OCI-LY7 (cell line): ENCODE data around the gene TMEM150C. TPM values are rescaled to one million over a fixed set of nuclear protein-coding genes. Genes with fewer than 3 reads are reported as not detected.

Source experiments
- BruUV-seq: library from RNA; stranded (reverse); fragments of 400-500 nt; replicated peaks from 2 replicates; lab custom pipeline; 2021; lab: Mats Ljungman, UMichigan
- CTCF ChIA-PET: fragments of 300-600 bp; sonication (Branson Sonifier 250); formaldehyde crosslinking; loops from one replicate; lab custom pipeline; 2022; ENCODE audit warnings: antibody characterized with exemption; ENCODE audit not compliant: unreplicated experiment; lab: Charles Lee
- POLR2A ChIA-PET: fragments of 300-600 bp; sonication (Branson Sonifier 250); formaldehyde crosslinking; loops from one replicate; lab custom pipeline; 2022; ENCODE audit warnings: antibody characterized with exemption; lab: Charles Lee
- DNase-seq: peaks from one replicate; pipeline ENCODE4 v3.0.0-alpha.2; 2015; ENCODE audit warnings: low spot score
- H2AFZ ChIP-seq: fragments of 200-600 bp; sonication (generic), shearing (Covaris generic); 2 replicates; pipeline ENCODE4 v1.6.1; 2014; ENCODE audit warnings: mild to moderate bottlenecking, antibody characterized with exemption, low read length, moderate library complexity
- H3K27ac ChIP-seq: fragments of 200-600 bp; sonication (generic); 2 replicates; pipeline ENCODE4 v1.5.1; 2014; ENCODE audit warnings: mixed run types, low read depth, mild to moderate bottlenecking, moderate library complexity, low read length, inconsistent platforms; ENCODE audit not compliant: poor library complexity, severe bottlenecking
- H3K36me3 ChIP-seq: fragments of 200-600 bp; sonication (generic); 2 replicates; pipeline ENCODE4 v1.6.1; 2014; ENCODE audit warnings: mild to moderate bottlenecking, antibody characterized with exemption, low read length, moderate library complexity, mixed read lengths; ENCODE audit not compliant: insufficient read depth
- H3K4me1 ChIP-seq: fragments of 200-600 bp; sonication (generic); 2 replicates; pipeline ENCODE4 v1.5.1; 2014; ENCODE audit warnings: mild to moderate bottlenecking, low read length; ENCODE audit not compliant: insufficient read depth, poor library complexity, severe bottlenecking
- H3K4me2 ChIP-seq: fragments of 200-600 bp; sonication (generic); 2 replicates; pipeline ENCODE4 v1.6.1; 2014; ENCODE audit warnings: mild to moderate bottlenecking, low read length
- H3K4me3 ChIP-seq: fragments of 200-600 bp; sonication (generic); 2 replicates; pipeline ENCODE4 v1.5.1; 2014; ENCODE audit warnings: mild to moderate bottlenecking, low read depth, low read length; ENCODE audit not compliant: poor library complexity, severe bottlenecking
- H3K79me2 ChIP-seq: fragments of 200-600 bp; sonication (generic); 2 replicates; pipeline ENCODE4 v1.6.1; 2016; ENCODE audit warnings: low read depth, mild to moderate bottlenecking, low read length, moderate library complexity, mixed read lengths; ENCODE audit not compliant: insufficient read depth
- H3K9me2 ChIP-seq: fragments of 200-600 bp; sonication (generic); 2 replicates; pipeline ENCODE4 v1.6.1; 2016; ENCODE audit warnings: mild to moderate bottlenecking, low read length, mixed read lengths; ENCODE audit not compliant: insufficient read depth
- H3K9me3 ChIP-seq: fragments of 200-600 bp; sonication (generic); 2 replicates; pipeline ENCODE4 v1.6.1; 2014; ENCODE audit warnings: mild to moderate bottlenecking, mixed run types, low read length, mixed read lengths
- H4K20me1 ChIP-seq: fragments of 200-600 bp; sonication (generic); 2 replicates; pipeline ENCODE4 v1.6.1; 2014; ENCODE audit warnings: mild to moderate bottlenecking, antibody characterized with exemption, low read length, moderate library complexity, mixed read lengths; ENCODE audit not compliant: insufficient read depth
- CTCF ChIP-seq: fragments of 200-600 bp; sonication (generic); conservative IDR thresholded peaks from 2 replicates; pipeline ENCODE4 v1.5.1; 2014; ENCODE audit warnings: mild to moderate bottlenecking, antibody characterized with exemption, low read length, moderate library complexity, mixed read lengths
- EZH2phosphoT487 ChIP-seq: fragments of 200-600 bp; sonication (generic); IDR thresholded peaks from 2 replicates; pipeline ENCODE4 v1.6.1; 2018; ENCODE audit warnings: low read depth, borderline replicate concordance, mild to moderate bottlenecking, mixed run types, antibody characterized with exemption, low read length, moderate library complexity, mixed read lengths
- intact Hi-C: fragments of 100-400 bp; cut with micrococcal nuclease; formaldehyde crosslinking; loops from one replicate; pipeline ENCODE4 v1.10.0; 2022; ENCODE audit not compliant: unreplicated experiment
- total RNA-seq, 2 experiments: library from RNA; depleted of rRNA in 1 of 2; stranded (reverse); fragments of >200 nt in 1 of 2; shearing (Covaris generic) in 1 of 2; gene quantifications; 2 replicates each; pipeline ENCODE4 v1.2.3, GENCODE V29; 2014 to 2022

TMEM150C gene
- total RNA-seq, 2 experiments from 2014 or later = not detected

DNA sequence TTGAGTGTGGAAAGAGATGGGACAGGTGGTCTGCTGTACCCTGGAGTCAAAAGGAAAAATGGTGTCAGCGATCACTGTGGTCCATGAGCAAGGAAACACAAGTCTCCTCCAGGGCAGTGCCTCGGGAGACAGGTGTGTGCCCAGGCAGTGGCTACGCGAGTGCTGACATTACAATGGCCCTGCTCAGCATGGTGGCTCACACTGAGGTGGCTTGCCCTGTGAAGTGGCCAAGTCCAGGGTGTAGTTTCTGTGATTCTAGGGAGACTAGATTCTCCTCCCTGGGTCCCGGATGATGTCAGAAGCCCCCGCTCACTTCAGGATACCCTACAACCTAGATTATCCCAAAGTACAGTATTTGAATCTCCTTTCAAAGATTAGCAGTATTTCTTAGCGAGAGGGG is 44.8 kb upstream of the TMEM150C start:
- no peak for DNase-seq
- Histone ChIP-seq H3K36me3 (no peaks in the 10 kb centered on the region), H3K4me2 (no peak overlapping the region), H4K20me1 (no peaks in the 10 kb centered on the region), H2AFZ (no peak overlapping the region), H3K9me2 (no peaks in the 10 kb centered on the region), H3K79me2 (no peaks in the 10 kb centered on the region), H3K4me1 (no peaks in the 10 kb centered on the region), H3K4me3 (no peak overlapping the region), H3K9me3 (no peaks in the 10 kb centered on the region), H3K27ac (no peak overlapping the region)
- ChIA-PET CTCF (no interaction called here), POLR2A (no interaction called here)
- intact Hi-C loops = no loop called here
- no peak for TF ChIP-seq CTCF
- TF ChIP-seq EZH2phosphoT487 = no peak
- no TSS peak for BruUV-seq

DNA sequence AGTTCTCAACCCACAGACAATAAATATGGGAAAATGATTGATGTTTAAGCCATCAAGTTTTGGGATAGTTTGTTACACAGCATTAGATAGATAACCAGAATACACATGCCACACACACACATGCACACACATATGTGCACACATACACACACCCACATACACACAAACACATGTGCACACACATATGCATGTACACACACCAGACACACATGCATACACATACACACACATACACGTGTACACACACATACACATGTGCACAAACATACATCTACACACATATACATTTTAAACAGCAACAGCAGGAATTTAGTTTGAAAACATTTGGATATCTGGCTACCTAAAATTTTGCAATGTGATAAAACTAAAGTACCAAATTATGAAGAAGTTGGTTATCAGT is 42.7 kb upstream of the TMEM150C start:
- ChIA-PET CTCF (no interaction called here), POLR2A (no interaction called here)
- H3K4me1 ChIP-seq = no peaks in the 10 kb centered on the region
- H4K20me1 ChIP-seq = no peaks in the 10 kb centered on the region
- intact Hi-C loops = no loop called here
- no peak overlapping the region for H2AFZ ChIP-seq
- no peak overlapping the region for H3K4me3 ChIP-seq
- BruUV-seq = no TSS peak
- no peak overlapping the region for H3K4me2 ChIP-seq
- TF ChIP-seq EZH2phosphoT487 = no peak
- no peak for TF ChIP-seq CTCF
- H3K36me3 ChIP-seq = no peaks in the 10 kb centered on the region
- H3K9me3 ChIP-seq = no peaks in the 10 kb centered on the region
- no peaks in the 10 kb centered on the region for H3K79me2 ChIP-seq
- H3K27ac ChIP-seq = no peak overlapping the region
- no peaks in the 10 kb centered on the region for H3K9me2 ChIP-seq
- DNase-seq = no peak

- ChIA-PET CTCF (no interaction called here), POLR2A (interaction anchor here (0.5 to 1.0 kb wide), 3 partner anchors 8 to 55 kb away, joined by 3 to 4 read pairs (median 3); no protein-coding TSS in a partner anchor)
- BruUV-seq = no TSS peak
Observed at GRCh38 chr4:82601242-82602015, 39.6 kb upstream of the TMEM150C start.

More at GRCh38 chr4:82601242-82602015, 39.6 kb upstream of the TMEM150C start:
- TF ChIP-seq EZH2phosphoT487 = no peak
- no peak for TF ChIP-seq CTCF
- H2AFZ ChIP-seq = no peak overlapping the region
- H3K9me3 ChIP-seq = no peaks in the 10 kb centered on the region
- H3K27ac ChIP-seq = no peak overlapping the region
- no peaks in the 10 kb centered on the region for H3K36me3 ChIP-seq
- H3K9me2 ChIP-seq = no peaks in the 10 kb centered on the region
- no peaks in the 10 kb centered on the region for H3K4me1 ChIP-seq
- intact Hi-C loops = no loop called here
- no peaks in the 10 kb centered on the region for H3K79me2 ChIP-seq
- H3K4me3 ChIP-seq = no peak overlapping the region
- no peak overlapping the region for H3K4me2 ChIP-seq
- DNase-seq = no peak
- no peaks in the 10 kb centered on the region for H4K20me1 ChIP-seq
